HL-60/S4 treated with phorbol 12-myristate 13-acetate at 8.2 ng/mL for 4 days and 3 days (cell line): ENCODE measurements around the gene DVL3.

Source experiments
- in situ Hi-C: fragments of 300-500 bp; cut with MboI; formaldehyde crosslinking; loops from 2 replicates; pipeline ENCODE4 v1.15.0; 2022; ENCODE audit warnings: low sequenced_read_pairs

Gene DVL3

DNA sequence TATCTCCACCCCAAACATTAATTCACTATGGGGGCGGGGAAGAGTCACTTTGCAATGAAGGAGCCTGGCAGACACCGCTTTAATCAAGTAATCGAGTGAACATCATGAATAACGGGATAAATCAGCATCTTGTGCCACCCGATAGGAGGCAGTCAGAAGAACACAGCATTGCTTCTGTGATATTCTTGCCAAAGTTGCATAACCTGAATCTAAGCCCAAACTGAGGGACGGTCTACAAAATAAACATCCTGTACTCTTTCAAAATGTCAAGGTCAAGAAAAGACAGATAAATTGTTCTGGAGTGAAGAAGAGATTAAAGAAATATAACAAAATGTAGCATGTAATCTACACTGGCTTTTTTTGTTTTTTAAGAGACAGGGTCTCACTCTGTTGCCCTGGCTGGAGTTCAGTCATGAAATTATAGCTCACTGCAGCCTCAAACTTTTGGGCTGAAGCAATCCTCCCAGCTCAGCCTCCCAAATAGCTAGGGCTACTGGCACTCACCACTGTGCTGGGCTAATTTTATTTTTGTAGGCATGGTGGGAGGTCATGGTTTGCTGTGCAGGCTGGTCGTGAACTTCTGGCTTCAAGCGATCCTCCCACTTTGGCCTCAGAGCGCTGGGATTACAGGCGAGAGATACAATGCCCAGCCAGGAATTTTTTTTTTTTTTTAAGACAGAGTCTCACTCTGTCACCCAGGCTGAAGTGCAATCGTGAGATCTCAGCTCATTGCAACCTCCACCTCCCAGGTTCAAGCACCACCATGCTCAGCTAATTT lies 54.2 kb downstream of the DVL3 start:
- in situ Hi-C loops = no loop called here

DNA sequence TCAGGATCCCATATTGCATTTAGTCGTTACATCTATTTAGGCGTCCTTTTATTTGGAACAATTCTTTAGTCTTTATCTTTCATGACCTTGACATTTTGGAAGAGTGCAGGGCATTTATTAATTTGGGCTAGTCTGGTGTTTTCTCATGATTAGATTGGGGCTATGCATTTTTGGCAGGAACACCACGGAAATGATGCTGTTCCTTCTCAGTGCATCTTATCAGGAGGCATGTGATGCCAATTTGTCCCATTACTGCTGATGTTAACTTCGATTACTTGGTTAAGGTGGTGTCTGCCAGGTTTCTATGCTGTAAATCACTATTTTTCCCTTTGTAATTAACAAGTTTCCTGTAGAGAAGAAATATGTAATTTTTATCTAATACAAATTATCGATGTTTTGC lies 56.1 kb downstream of the DVL3 start:
- in situ Hi-C loops = no loop called here

DNA sequence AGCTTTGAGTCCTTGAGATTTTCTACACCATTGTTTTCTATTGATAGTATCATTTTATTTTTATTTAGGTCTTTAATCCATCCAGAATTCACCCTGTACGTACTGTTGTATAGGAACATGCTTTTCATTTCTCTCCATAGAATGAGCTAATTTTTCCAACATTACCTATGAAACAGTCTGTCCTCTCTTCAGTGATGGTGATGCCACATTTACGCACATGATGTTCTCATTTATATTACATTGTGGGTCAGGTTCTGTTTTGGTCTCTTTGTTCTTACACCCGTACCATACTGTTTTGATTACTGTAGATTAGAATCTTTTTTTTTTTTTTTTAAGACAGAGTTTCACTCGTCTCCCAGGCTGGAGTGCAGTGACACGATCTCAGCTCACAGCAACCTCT lies 56.5 kb downstream of the DVL3 start:
- in situ Hi-C loops = no loop called here

DNA sequence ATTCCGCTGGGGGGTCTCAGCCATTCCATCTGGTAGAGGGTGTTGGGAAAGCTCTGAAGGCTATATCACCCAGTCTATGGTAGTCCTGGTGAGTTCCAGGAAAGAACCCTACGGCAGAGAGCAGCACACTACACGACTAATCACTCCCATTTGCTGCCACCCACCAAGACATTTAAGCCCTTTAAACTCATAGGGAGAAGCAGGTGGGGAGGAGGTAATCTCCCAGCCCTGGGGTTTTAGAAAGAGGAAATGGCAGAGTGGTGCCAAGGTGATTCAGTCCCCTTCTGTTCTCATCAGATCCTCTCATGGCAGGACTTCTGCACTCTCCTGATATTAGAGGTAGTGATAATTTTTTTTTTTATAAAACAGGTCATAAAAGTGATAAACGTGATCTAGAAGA lies 63.6 kb downstream of the DVL3 start:
- in situ Hi-C loops = no loop called here

DNA sequence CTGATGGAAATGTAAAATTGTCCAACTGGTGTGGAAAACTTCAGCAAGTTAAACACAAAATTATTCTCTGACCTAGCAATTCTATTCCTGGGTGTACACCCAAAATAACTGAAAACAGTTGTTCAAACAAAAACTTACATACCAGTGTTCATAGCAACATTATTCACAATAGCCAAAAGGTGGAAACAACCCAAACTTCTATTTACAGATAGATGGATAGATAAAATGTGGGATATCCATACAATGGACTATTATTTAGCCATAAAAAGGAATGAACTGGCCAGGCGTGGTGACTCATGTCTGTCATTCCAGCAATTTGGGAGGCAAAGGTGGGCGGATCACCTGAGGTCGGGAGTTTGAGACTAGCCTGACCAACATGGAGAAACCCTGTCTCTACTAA lies 67.3 kb downstream of the DVL3 start:
- in situ Hi-C loops = no loop called here
